Mesothelial cell of epicardium (in vitro differentiated cells): ENCODE measurements around the gene CNPPD1. TPM values are rescaled to one million over a fixed set of nuclear protein-coding genes. Genes with fewer than 3 reads are reported as not detected.

Source experiments
- DNase-seq, 2 experiments: peaks; one replicate each; pipeline ENCODE4 v3.0.0; 2021; ENCODE audit warnings: low spot score in 2 of 2; ENCODE audit not compliant: unreplicated experiment in 2 of 2
- H3K27ac Mint-ChIP-seq: 2 replicates; pipeline ENCODE4 v1.8.0; 2021; ENCODE audit warnings: mixed read lengths
- H3K27me3 Mint-ChIP-seq: 2 replicates; pipeline ENCODE4 v1.8.0; 2021; ENCODE audit warnings: low read depth, mixed read lengths
- H3K36me3 Mint-ChIP-seq: 2 replicates; pipeline ENCODE4 v1.8.0; 2021; ENCODE audit warnings: mixed read lengths
- H3K4me1 Mint-ChIP-seq: 2 replicates; pipeline ENCODE4 v1.8.0; 2021; ENCODE audit warnings: mixed read lengths
- H3K4me3 Mint-ChIP-seq: 2 replicates; pipeline ENCODE4 v1.8.0; 2021; ENCODE audit warnings: mild to moderate bottlenecking, moderate library complexity, mixed read lengths
- H3K9me3 Mint-ChIP-seq: 2 replicates; pipeline ENCODE4 v1.8.0; 2021; ENCODE audit warnings: mixed read lengths
- total RNA-seq: library from RNA; stranded (reverse); gene quantifications from 3 replicates; pipeline ENCODE4 v1.2.1, GENCODE V29; 2021
- TF ChIP-seq, protein P1 (sequence below): fragments of 200-600 bp; sonication (generic); IDR thresholded peaks from one replicate; pipeline ENCODE4 v1.5.0; 2021; ENCODE audit warnings: antibody characterized with exemption; ENCODE audit not compliant: unreplicated experiment

The CNPPD1 gene
- total RNA-seq, 1 donor from 2014 or later, result 28.2 TPM

DNA sequence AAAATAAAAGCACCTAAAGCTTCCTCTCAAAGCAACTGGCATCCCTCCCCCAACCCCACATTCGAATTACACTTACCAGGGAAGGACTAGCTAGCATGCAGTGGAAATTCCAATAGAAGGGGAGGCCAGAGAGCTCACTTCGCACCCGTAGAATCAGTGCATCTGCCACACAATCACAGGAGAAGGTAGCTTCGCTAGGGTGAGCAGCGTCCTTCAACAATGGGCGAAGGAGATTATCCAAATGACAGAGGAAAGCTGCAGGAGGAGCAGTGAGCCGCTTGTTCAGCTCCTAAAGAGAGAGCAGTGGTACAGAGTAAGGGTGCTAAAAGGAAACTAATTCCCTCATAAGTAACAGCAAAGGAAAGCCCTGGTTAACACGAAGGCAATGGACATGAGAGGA, 19.3 kb downstream of the CNPPD1 start:
- no peaks in the 10 kb centered on the region for H3K27me3 Mint-ChIP-seq
- DNase-seq, result no peak
- H3K36me3 Mint-ChIP-seq, result peaks cover 5% of the 10 kb centered on the region
- H3K9me3 Mint-ChIP-seq, result no peaks in the 10 kb centered on the region
- TF ChIP-seq, protein P1, sequence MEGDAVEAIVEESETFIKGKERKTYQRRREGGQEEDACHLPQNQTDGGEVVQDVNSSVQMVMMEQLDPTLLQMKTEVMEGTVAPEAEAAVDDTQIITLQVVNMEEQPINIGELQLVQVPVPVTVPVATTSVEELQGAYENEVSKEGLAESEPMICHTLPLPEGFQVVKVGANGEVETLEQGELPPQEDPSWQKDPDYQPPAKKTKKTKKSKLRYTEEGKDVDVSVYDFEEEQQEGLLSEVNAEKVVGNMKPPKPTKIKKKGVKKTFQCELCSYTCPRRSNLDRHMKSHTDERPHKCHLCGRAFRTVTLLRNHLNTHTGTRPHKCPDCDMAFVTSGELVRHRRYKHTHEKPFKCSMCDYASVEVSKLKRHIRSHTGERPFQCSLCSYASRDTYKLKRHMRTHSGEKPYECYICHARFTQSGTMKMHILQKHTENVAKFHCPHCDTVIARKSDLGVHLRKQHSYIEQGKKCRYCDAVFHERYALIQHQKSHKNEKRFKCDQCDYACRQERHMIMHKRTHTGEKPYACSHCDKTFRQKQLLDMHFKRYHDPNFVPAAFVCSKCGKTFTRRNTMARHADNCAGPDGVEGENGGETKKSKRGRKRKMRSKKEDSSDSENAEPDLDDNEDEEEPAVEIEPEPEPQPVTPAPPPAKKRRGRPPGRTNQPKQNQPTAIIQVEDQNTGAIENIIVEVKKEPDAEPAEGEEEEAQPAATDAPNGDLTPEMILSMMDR, result no peak
- peaks cover 13% of the 10 kb centered on the region for H3K4me1 Mint-ChIP-seq
- no peak overlapping the region for H3K27ac Mint-ChIP-seq
- H3K4me3 Mint-ChIP-seq, result no peak overlapping the region

DNA sequence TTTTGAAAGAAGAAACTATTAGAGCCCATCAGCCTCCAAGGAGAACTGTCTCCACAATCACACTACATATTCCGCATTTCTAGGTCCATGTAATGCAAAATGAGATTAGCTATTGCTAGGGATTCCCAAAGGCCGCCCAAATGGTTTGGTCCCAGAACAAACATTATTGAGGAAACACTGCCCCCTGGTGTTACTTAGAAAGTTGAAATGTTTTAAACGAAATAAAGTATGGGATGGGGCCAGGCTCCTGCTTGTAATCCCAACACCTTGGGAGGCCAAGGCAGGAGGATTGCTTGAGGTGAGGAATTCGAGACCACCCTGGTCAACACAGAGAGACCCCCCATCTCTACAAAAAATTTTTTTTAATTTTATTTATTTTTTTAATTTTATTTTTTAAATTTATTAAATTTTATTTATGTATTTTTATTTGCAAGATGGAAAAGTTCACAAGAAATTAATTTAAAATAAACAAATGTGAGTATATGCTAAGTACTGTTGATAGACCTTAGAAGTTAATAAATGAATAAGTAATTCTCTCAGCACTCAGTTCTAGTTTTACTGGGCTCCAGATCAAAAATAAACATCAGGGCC, 21.6 kb downstream of the CNPPD1 start:
- TF ChIP-seq, protein P1, result peak; percentile 91
- Mint-ChIP-seq H3K4me3 (no peak overlapping the region), H3K4me1 (peaks cover 6% of the 10 kb centered on the region), H3K27ac (no peak overlapping the region), H3K36me3 (peaks cover 5% of the 10 kb centered on the region), H3K9me3 (no peaks in the 10 kb centered on the region), H3K27me3 (no peaks in the 10 kb centered on the region)
- no peak for DNase-seq

DNA sequence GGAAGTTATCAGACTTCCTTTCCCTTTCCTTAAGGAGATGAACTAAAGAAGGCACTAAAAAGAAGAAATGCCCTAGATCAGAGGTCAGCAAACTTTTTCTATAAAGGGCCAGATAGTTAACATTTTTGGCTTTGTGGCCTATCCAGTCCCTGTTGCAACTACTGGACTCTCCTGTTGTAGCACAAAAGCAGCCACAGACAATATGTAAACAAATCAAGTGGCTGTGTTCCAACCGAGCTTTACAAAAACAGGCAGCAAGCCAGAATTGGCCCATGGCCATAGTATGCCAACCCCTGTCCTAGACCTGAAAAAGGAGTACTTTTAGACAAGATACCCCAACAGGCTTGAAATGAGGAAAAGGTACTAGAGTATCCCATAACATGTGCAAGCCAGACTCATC, 27.1 kb downstream of the CNPPD1 start:
- peaks cover 15% of the 10 kb centered on the region for H3K36me3 Mint-ChIP-seq
- H3K4me1 Mint-ChIP-seq, result no peaks in the 10 kb centered on the region
- DNase-seq, result no peak

DNA sequence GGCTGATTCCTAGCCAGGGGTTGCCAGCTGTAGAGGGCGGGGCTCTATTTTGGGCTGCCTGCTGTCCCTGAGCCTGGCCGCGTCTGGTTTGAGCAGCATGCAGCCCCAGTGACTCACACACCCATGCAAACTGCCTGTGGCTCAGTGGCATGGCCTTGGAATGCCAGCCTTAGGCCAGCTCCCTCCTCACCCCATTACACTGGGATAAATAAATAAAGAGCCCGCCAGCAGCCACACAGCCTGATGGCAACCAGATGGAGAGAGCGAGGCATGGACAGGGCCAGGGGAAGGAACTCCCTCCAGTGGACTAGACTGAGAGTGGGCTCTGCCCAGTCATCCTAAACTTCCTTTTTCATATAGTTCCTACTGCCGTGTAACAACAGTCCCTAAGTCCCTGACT, 34.4 kb downstream of the CNPPD1 start:
- H3K4me3 Mint-ChIP-seq, result no peak overlapping the region
- no peak for DNase-seq
- TF ChIP-seq, protein P1, result no peak
- peaks cover 5% of the 10 kb centered on the region for H3K9me3 Mint-ChIP-seq
- no peak overlapping the region for H3K27ac Mint-ChIP-seq
- no peaks in the 10 kb centered on the region for H3K4me1 Mint-ChIP-seq
- H3K36me3 Mint-ChIP-seq, result peaks cover 29% of the 10 kb centered on the region
- no peaks in the 10 kb centered on the region for H3K27me3 Mint-ChIP-seq

More for the DNA sequence above, 27.1 kb downstream of the CNPPD1 start:
- Mint-ChIP-seq H3K4me3 (no peak overlapping the region), H3K9me3 (no peaks in the 10 kb centered on the region), H3K27me3 (no peaks in the 10 kb centered on the region), H3K27ac (no peak overlapping the region)
- TF ChIP-seq, protein P1, result no peak

DNA sequence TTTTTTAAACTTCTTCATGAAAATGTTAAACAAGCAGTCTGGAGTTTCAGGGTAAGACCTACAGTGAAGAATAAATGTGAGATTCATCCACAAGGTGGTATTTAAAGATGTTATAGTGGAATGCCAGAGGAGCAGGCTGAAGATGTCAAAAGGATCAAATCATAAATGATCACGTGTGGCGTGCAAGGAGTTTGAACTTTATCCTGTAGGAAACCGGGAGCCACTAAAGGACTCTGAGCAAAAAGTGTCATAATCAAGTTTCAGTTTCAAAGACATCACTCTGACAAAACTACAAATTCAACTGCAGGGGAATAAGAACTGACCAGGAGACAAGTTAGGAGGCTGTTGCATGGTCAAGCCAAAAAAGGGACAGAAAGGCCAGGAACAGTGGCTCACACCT, 36.0 kb downstream of the CNPPD1 start:
- Mint-ChIP-seq H3K36me3 (peaks cover 22% of the 10 kb centered on the region), H3K27ac (no peak overlapping the region), H3K4me3 (no peak overlapping the region), H3K4me1 (no peaks in the 10 kb centered on the region), H3K27me3 (no peaks in the 10 kb centered on the region), H3K9me3 (peaks cover 5% of the 10 kb centered on the region)
- TF ChIP-seq, protein P1, result no peak
- DNase-seq, result no peak

DNA sequence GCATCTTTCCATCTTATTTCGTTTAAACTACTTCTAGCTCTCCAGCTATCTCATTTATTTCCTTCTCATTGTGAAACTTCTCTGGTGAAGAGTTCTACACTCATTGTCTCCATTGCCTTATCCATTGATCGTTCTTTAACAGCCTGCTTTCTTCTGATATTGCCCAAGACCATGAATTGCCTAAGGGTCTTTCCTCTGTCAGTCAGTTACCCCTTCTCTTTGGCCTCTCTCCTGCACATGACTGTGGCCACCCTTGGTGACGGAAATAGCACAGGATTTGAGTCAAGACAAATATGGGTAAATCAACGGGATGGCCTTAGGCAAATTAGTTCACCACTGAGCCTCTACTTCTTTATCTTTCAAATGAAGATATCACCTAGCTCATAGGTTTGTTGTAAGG, 42.7 kb downstream of the CNPPD1 start:
- no peak overlapping the region for H3K4me3 Mint-ChIP-seq
- no peak for DNase-seq
- H3K4me1 Mint-ChIP-seq, result no peaks in the 10 kb centered on the region
- H3K9me3 Mint-ChIP-seq, result no peaks in the 10 kb centered on the region
- H3K27me3 Mint-ChIP-seq, result no peaks in the 10 kb centered on the region
- H3K27ac Mint-ChIP-seq, result no peak overlapping the region
- TF ChIP-seq, protein P1, result no peak
- peaks cover 2% of the 10 kb centered on the region for H3K36me3 Mint-ChIP-seq
